ENCODE results near the gene KRTAP13-4. TPM values are rescaled to one million over a fixed set of nuclear protein-coding genes. Genes with fewer than 3 reads are reported as not detected.

Gene KRTAP13-4
- total RNA-seq: not detected

- Mint-ChIP-seq H3K4me1 (no peaks in the 10 kb centered on the region), H3K4me3 (no peak within 1 kb of the TSS), H3K27me3 (peaks cover 11% of the 10 kb centered on the region), H3K36me3 (ENCODE audit: low read depth) (no peaks in the 10 kb centered on the region), H3K27ac (no peak within 1 kb of the TSS), H3K9me3 (ENCODE audit: low read depth) (no peaks in the 10 kb centered on the region)
- ATAC-seq (no peak), DNase-seq (no peak)
- ChIA-PET POLR2A (no interaction called here), CTCF (no interaction called here)
- intact Hi-C loops (cut with DNase I, micrococcal nuclease): loop anchor here in 1 of 2 experiments (10.0 kb wide), 1 partner anchor 55 kb away; the partner anchor contains the start of gene KRTAP13-2
These were observed at the start of gene KRTAP13-4 for GRCh38 chr21:30430170-30430655. TSS of gene KRTAP13-4 (plus strand) at chr21:30430220. CDS start at chr21:30430276, 56 bp downstream.

- Mint-ChIP-seq H3K4me3 (no peak overlapping the region), H3K9me3 (ENCODE audit: low read depth) (no peaks in the 10 kb centered on the region), H3K27me3 (peaks cover 4% of the 10 kb centered on the region), H3K27ac (no peak overlapping the region), H3K36me3 (ENCODE audit: low read depth) (no peaks in the 10 kb centered on the region), H3K4me1 (no peaks in the 10 kb centered on the region)
- intact Hi-C loops (cut with DNase I, micrococcal nuclease): no loop called here
- ATAC-seq (no peak), DNase-seq (no peak)
- ChIA-PET POLR2A (no interaction called here), CTCF (no interaction called here)
These were observed 47.8 kb upstream of the KRTAP13-4 start for GRCh38 chr21:30382201-30382600.

GRCh38 chr21:30391492-30392025 lies 38.5 kb upstream of the KRTAP13-4 start:
- CTCF ChIA-PET: interaction anchor here (0.6 kb wide), 1 partner anchor 69 kb away, joined by 3 read pairs; no protein-coding TSS in a partner anchor

GRCh38 chr21:30395731-30396130 lies 34.3 kb upstream of the KRTAP13-4 start, which contains the start of gene KRTAP13-1:
TSS of gene KRTAP13-1 (plus strand) at chr21:30396031. CDS start at chr21:30396087, 56 bp downstream.
- no peaks in the 10 kb centered on the region for H3K9me3 Mint-ChIP-seq (ENCODE audit: low read depth)
- H3K27me3 Mint-ChIP-seq: peaks cover 5% of the 10 kb centered on the region
- POLR2A ChIA-PET: no interaction called here
- no peaks in the 10 kb centered on the region for H3K4me1 Mint-ChIP-seq
- intact Hi-C loops (cut with DNase I, micrococcal nuclease): no loop called here
- ATAC-seq: no peak
- CTCF ChIA-PET: no interaction called here
- H3K4me3 Mint-ChIP-seq: no peak within 1 kb of the TSS
- H3K27ac Mint-ChIP-seq: no peak within 1 kb of the TSS
- H3K36me3 Mint-ChIP-seq (ENCODE audit: low read depth): no peaks in the 10 kb centered on the region
- no peak for DNase-seq

More at GRCh38 chr21:30391492-30392025, 38.5 kb upstream of the KRTAP13-4 start:
- Mint-ChIP-seq H3K9me3 (ENCODE audit: low read depth) (peaks cover 3% of the 10 kb centered on the region), H3K4me3 (no peak overlapping the region), H3K36me3 (ENCODE audit: low read depth) (no peaks in the 10 kb centered on the region), H3K27me3 (no peaks in the 10 kb centered on the region), H3K27ac (no peak overlapping the region), H3K4me1 (no peaks in the 10 kb centered on the region)
- POLR2A ChIA-PET: no interaction called here
- intact Hi-C loops (cut with DNase I, micrococcal nuclease): no loop called here
- ATAC-seq (no peak), DNase-seq (no peak)

- Mint-ChIP-seq H3K4me1 (peaks cover 2% of the 10 kb centered on the region), H3K36me3 (ENCODE audit: low read depth) (no peaks in the 10 kb centered on the region), H3K27ac (no peak overlapping the region), H3K4me3 (no peak overlapping the region), H3K27me3 (peaks cover 11% of the 10 kb centered on the region), H3K9me3 (ENCODE audit: low read depth) (no peaks in the 10 kb centered on the region)
- CTCF ChIA-PET: interaction anchor here (0.9 to 2.3 kb wide), 5 partner anchors 11 to 473 kb away, joined by 3 to 12 read pairs (median 5); partner anchors contain the start of genes KRTAP11-1 and KRTAP27-1
- ATAC-seq: peak; percentile 61
- POLR2A ChIA-PET: no interaction called here
- intact Hi-C loops (cut with DNase I, micrococcal nuclease): no loop called here
- DNase-seq: peak; percentile 44
These were observed 21.1 kb upstream of the KRTAP13-4 start for GRCh38 chr21:30408782-30409494.

- ChIA-PET POLR2A (no interaction called here), CTCF (no interaction called here)
- H3K27ac Mint-ChIP-seq: no peak overlapping the region
- no peak for DNase-seq
- no peaks in the 10 kb centered on the region for H3K36me3 Mint-ChIP-seq (ENCODE audit: low read depth)
- ATAC-seq: no peak
- no peak overlapping the region for H3K4me3 Mint-ChIP-seq
- no peaks in the 10 kb centered on the region for H3K9me3 Mint-ChIP-seq (ENCODE audit: low read depth)
- no peaks in the 10 kb centered on the region for H3K27me3 Mint-ChIP-seq
- intact Hi-C loops (cut with DNase I, micrococcal nuclease): no loop called here
- no peaks in the 10 kb centered on the region for H3K4me1 Mint-ChIP-seq
These were observed 14.0 kb upstream of the KRTAP13-4 start for GRCh38 chr21:30415993-30416392.

- ATAC-seq: no peak
- CTCF ChIA-PET: no interaction called here
- Mint-ChIP-seq H3K9me3 (ENCODE audit: low read depth) (no peaks in the 10 kb centered on the region), H3K27ac (no peak within 1 kb of the TSS), H3K27me3 (peaks cover 5% of the 10 kb centered on the region), H3K4me3 (no peak within 1 kb of the TSS), H3K4me1 (no peaks in the 10 kb centered on the region), H3K36me3 (ENCODE audit: low read depth) (no peaks in the 10 kb centered on the region)
- POLR2A ChIA-PET: no interaction called here
- no peak for DNase-seq
- intact Hi-C loops (cut with DNase I, micrococcal nuclease): no loop called here
These were observed 4.2 kb upstream of the KRTAP13-4 start, which contains the start of gene KRTAP13-3 for GRCh38 chr21:30425826-30426225. TSS of gene KRTAP13-3 (minus strand) at chr21:30425926. CDS start at chr21:30425912, 14 bp downstream.

- Mint-ChIP-seq H3K4me3 (no peak overlapping the region), H3K27me3 (peaks cover 8% of the 10 kb centered on the region), H3K36me3 (ENCODE audit: low read depth) (no peaks in the 10 kb centered on the region), H3K9me3 (ENCODE audit: low read depth) (no peaks in the 10 kb centered on the region), H3K4me1 (no peaks in the 10 kb centered on the region), H3K27ac (no peak overlapping the region)
- ATAC-seq (no peak), DNase-seq (no peak)
- ChIA-PET POLR2A (no interaction called here), CTCF (interaction anchor here (0.6 kb wide), 1 partner anchor 152 kb away, joined by 3 read pairs; no protein-coding TSS in a partner anchor)
- intact Hi-C loops (cut with DNase I, micrococcal nuclease): no loop called here
These were observed 3.3 kb upstream of the KRTAP13-4 start for GRCh38 chr21:30426731-30427130.

- no peaks in the 10 kb centered on the region for H3K9me3 Mint-ChIP-seq (ENCODE audit: low read depth)
- H3K27ac Mint-ChIP-seq: no peak overlapping the region
- H3K4me1 Mint-ChIP-seq: no peaks in the 10 kb centered on the region
- intact Hi-C loops (cut with DNase I, micrococcal nuclease): loop anchor here in 1 of 2 experiments (10.0 kb wide), 1 partner anchor 59 kb away; the partner anchor contains the start of gene KRTAP13-2
- H3K4me3 Mint-ChIP-seq: no peak overlapping the region
- POLR2A ChIA-PET: no interaction called here
- H3K36me3 Mint-ChIP-seq (ENCODE audit: low read depth): no peaks in the 10 kb centered on the region
- peaks cover 15% of the 10 kb centered on the region for H3K27me3 Mint-ChIP-seq
- ATAC-seq: peak; percentile 49
- CTCF ChIA-PET: interaction anchor here (0.6 to 2.4 kb wide), 13 partner anchors 9 to 513 kb away, joined by 3 to 9 read pairs (median 3); no protein-coding TSS in a partner anchor
- peak; percentile 43 for DNase-seq
These were observed 4.1 kb downstream of the KRTAP13-4 start for GRCh38 chr21:30434033-30434631.

GRCh38 chr21:30437010-30437565 lies 7.1 kb downstream of the KRTAP13-4 start:
- POLR2A ChIA-PET: no interaction called here

GRCh38 chr21:30439975-30440374 lies 10.0 kb downstream of the KRTAP13-4 start, which contains the start of gene KRTAP15-1:
TSS of gene KRTAP15-1 (plus strand) at chr21:30440275. CDS start at chr21:30440328, 53 bp downstream.
- peaks cover 4% of the 10 kb centered on the region for H3K27me3 Mint-ChIP-seq
- CTCF ChIA-PET: no interaction called here
- intact Hi-C loops (cut with DNase I, micrococcal nuclease): loop anchor here in 1 of 2 experiments (10.0 kb wide), 1 partner anchor 65 kb away; the partner anchor contains the start of gene KRTAP13-2

More at GRCh38 chr21:30437010-30437565, 7.1 kb downstream of the KRTAP13-4 start:
- peaks cover 6% of the 10 kb centered on the region for H3K27me3 Mint-ChIP-seq
- no peaks in the 10 kb centered on the region for H3K9me3 Mint-ChIP-seq (ENCODE audit: low read depth)
- H3K27ac Mint-ChIP-seq: no peak overlapping the region
- ATAC-seq (no peak), DNase-seq (no peak)
- no peaks in the 10 kb centered on the region for H3K36me3 Mint-ChIP-seq (ENCODE audit: low read depth)
- CTCF ChIA-PET: no interaction called here
- H3K4me3 Mint-ChIP-seq: no peak overlapping the region
- no peaks in the 10 kb centered on the region for H3K4me1 Mint-ChIP-seq
- intact Hi-C loops (cut with DNase I, micrococcal nuclease): loop anchor here in 1 of 2 experiments (10.0 kb wide), 1 partner anchor 62 kb away; the partner anchor contains the start of gene KRTAP13-2

More at GRCh38 chr21:30439975-30440374, 10.0 kb downstream of the KRTAP13-4 start, which contains the start of gene KRTAP15-1:
- no peak for DNase-seq
- Mint-ChIP-seq H3K9me3 (ENCODE audit: low read depth) (no peaks in the 10 kb centered on the region), H3K27ac (no peak within 1 kb of the TSS), H3K36me3 (ENCODE audit: low read depth) (no peaks in the 10 kb centered on the region), H3K4me3 (no peak within 1 kb of the TSS), H3K4me1 (no peaks in the 10 kb centered on the region)
- ATAC-seq: no peak
- POLR2A ChIA-PET: no interaction called here
